Measurements from ENCODE around the gene ROR2.

Gene ROR2

DNA sequence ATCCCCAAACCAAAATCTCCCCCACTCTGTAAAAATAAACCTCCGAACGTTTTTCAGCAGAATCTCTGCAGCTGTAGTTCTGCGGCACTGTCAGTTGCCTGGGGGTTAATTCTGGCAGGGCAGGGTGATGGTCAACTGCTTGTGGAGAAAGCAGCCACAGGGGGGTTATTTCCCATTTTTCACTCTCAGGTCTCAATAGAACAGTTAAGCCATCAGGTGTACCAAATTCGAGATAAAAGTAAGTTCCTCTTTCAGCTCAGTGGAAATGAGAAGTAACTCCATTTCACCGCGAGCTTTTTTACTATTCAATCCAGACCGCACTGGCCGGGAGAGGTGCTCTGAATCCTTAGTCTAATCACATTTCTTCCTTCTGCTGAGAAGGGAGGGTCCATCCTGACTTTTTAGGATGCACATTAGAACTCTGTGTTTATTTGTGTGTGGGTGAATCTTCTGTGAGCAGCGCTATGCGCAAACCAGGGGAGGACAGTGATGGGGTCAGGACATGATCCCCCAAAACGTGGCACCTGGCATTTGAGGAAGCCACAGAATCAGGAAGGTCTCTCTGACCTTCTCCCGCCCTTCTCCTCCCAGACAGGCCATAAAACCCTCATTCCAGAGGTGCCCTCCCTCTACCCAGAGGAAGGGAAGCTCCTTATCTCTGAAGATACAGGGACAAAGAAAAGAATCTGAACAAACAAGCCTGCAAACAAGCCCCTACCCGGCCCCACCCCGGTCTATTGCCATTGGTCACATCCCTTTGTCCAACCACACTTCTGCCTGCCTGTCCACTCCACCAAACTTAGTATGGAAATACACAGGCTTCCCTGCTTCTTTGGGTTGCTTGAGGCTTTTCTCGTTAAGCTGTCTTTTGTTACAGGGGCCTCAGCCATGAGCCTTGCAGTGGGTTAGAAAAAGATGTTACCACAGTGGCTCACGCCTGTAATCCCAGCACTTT is 229.0 kb downstream of the ROR2 start:
- DNase-seq = peak; percentile 90
- in situ Hi-C loops (cut with MboI; ENCODE audit: low pct_unique_long_range_greater_than_20kb, low sequenced_read_pairs) = no loop called here

- no peak for DNase-seq
- in situ Hi-C loops (cut with MboI; ENCODE audit: low pct_unique_long_range_greater_than_20kb, low sequenced_read_pairs) = no loop called here
Measured at GRCh38 chr9:91720313-91720712, 229.7 kb downstream of the ROR2 start.

DNA sequence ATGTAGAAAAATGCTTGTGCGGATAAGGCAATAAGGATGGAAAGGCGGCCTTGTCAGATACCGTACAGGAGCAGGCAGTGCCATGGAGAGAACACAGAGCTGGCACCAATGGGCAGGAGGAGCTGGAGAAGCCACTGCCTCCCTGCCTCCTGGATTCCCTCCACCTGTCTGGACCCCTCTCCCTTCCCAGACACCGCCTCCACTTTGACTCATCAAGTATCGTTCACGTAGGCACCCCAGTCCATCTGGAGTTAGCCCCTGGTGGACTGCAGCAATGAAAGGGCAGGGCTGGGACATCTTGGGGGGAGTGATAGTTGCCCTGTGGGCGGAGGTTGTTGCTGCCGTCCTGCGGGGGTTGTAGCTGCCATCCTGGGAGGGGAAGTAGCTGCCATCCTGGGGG is 232.0 kb downstream of the ROR2 start:
- in situ Hi-C loops (cut with MboI; ENCODE audit: low pct_unique_long_range_greater_than_20kb, low sequenced_read_pairs) = no loop called here

DNA sequence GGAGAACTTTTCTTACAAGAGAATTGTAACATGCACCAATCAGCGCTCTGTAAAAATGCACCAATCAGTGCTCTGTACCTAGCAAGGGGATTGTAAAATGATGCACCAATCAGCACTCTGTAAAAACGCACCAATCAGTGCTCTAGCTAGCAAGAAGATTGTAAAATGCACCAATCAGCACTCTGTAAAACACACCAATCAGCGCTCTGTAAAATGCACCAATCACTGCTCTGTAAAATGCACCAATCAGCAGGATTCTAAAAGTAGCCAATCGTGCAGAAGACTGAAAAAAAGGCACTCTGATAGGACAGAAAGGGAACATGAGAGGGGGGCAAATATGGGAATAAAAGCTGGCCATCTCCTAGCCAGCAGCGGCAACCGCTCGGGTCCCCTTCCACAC is 233.2 kb downstream of the ROR2 start:
- in situ Hi-C loops (cut with MboI; ENCODE audit: low pct_unique_long_range_greater_than_20kb, low sequenced_read_pairs) = no loop called here
- DNase-seq = no peak

More for the DNA sequence above, 232.0 kb downstream of the ROR2 start:
- no peak for DNase-seq

GRCh38 chr9:91716239-91716638 is 233.8 kb downstream of the ROR2 start:
- DNase-seq = no peak
- in situ Hi-C loops (cut with MboI; ENCODE audit: low pct_unique_long_range_greater_than_20kb, low sequenced_read_pairs) = no loop called here

DNA sequence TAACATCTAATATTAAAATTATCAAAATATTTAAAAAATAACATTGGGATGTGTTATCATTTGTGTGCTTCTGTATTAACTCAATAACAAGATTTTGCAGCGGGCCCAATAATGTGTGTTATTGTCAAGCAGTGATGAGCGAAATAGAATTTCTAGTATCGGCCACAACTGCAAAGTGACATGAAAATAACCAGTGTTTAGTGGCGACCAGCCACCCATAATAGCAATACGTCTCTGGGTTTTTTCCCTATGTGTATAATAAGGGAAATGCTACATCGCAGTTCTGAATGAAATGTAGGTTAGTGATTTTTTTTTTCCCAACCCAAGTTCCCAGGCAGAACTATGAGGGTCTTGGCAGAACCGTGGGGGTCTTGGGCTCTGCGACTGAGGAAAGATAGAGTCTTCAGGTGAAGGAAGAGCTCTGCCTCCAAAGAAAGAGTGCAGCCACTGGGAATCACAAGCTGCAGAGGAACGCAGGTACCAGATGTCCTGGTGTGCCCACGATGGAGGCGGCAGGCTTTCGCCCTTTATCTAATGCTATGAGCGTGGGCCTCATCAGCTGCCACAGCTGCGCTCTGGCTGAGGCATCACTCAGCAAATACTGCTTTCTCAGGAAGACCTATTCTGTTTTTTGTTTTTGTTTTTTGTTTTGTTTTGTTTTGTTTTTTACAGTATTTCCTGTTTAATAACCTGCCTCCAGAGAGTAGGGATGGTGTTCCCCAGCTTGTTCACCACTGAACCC is 235.0 kb downstream of the ROR2 start:
- DNase-seq = no peak
- in situ Hi-C loops (cut with MboI; ENCODE audit: low pct_unique_long_range_greater_than_20kb, low sequenced_read_pairs) = no loop called here

DNA sequence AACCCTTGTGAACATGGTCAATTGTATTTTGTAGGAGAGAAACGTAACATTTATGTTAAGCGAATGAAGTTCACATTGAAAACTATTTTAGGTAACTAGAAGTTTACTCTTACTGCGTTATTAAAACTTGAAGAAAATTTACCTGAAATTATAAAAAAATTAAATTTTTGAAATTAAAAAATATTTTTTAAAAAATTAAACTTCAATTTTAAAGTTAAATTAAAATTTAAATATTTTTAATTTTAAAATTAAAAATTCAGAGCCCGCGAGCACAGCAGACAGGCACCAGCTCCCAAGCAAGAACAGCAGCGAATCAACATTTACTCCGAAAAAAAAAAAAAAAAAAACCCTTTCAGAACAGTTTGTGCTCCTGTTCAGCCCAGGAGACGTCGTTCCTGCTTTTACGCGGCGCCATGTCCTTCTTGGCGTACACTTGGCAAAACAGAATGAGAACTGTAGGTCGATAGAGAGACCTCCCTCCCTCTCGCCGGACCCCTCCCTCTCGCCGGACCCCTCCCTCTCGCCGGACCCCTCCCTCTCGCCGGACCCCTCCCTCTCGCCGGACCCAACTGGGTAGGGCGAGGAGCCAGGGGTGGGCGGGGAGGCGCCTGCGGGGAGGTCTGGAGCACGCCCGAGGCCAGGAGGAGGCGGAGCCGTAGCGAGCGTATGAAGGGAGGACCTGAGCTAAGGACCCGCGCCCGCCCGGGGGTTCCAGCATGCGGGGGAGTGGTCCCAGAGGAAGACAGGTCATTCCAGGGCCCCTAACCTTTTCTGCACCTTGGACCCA is 235.8 kb downstream of the ROR2 start:
- in situ Hi-C loops (cut with MboI; ENCODE audit: low pct_unique_long_range_greater_than_20kb, low sequenced_read_pairs) = no loop called here
- peak; percentile 53 for DNase-seq

DNA sequence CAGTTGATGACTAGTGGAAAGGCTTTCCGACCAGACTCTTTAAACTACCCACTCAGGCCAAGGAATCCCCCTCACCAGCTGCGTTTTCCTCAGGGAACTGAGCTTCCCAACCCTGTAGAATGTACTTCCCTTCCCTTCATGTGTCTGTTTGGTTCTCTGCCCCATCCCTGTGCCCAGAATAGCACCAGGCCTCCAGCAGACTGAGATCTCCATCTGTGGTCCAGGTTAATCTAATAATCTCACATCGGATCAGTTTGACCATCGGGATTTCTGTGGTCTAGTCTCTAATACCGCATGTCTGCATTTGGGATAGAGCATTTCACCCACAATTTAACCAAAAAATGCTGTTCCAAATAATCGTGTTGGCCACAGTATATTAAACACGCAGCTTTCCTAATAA is 237.2 kb downstream of the ROR2 start:
- in situ Hi-C loops (cut with MboI; ENCODE audit: low pct_unique_long_range_greater_than_20kb, low sequenced_read_pairs) = no loop called here
- no peak for DNase-seq

DNA sequence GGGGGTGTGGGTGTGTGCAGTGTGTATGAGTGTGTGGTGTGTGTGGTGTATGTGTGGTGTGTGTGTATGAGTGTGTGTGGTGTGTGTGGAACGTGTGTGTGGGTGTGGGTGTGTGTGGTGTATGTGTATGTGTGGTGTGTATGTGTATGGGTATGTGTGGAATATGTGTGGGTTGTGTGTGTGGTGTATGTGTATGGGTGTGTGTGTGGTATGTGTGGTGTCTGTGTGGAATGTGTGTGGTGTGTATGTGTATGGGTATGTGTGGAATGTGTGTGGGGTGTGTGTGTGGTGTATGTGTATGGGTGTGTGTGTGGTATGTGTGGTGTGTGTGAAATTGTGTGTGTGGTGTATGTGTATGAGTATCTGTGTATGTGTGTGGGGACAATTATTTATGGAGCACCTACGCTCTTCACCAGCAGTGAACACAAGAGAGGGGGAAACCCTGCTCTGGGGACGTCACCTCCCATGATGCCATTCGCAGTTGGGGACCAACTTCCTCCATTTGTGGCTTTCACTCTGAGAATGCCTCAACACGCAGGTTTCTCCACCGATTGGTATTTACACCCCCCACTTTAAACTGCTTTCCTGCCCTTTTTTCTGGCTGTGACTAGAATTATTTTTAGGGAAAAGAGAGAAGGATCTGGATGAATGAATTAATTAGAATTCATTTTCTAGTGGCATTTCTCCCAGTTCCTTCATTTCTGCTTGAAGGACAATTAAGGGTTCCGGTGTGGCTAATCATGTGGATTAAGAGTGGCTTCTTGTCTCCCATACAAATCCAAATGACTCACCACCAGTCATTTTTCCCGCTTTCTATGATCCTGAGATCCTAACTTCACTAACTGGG is 238.1 kb downstream of the ROR2 start:
- peak; percentile 89 for DNase-seq

DNA sequence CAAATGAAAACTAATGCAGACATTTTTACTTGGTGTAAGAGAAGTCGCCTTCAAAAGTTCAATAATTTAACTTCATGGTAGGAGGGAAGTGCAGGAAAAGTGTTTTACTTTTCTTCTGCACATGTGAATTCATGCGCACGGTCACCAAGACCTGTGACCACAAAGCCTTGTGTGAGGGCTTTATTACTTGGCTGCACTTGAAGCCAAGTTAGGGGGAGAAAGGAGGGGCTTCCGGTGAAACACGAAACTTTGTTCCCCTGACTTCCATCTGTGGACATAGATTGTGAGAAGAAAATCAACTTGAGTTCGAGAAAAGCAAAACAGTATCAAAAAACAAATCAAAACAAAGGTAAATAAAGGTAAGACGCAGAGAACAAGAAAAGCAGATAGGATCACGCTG is 239.9 kb downstream of the ROR2 start:
- peak; percentile 74 for DNase-seq
- in situ Hi-C loops (cut with MboI; ENCODE audit: low pct_unique_long_range_greater_than_20kb, low sequenced_read_pairs) = no loop called here

More for the DNA sequence above, 238.1 kb downstream of the ROR2 start:
- in situ Hi-C loops (cut with MboI; ENCODE audit: low pct_unique_long_range_greater_than_20kb, low sequenced_read_pairs) = no loop called here

DNA sequence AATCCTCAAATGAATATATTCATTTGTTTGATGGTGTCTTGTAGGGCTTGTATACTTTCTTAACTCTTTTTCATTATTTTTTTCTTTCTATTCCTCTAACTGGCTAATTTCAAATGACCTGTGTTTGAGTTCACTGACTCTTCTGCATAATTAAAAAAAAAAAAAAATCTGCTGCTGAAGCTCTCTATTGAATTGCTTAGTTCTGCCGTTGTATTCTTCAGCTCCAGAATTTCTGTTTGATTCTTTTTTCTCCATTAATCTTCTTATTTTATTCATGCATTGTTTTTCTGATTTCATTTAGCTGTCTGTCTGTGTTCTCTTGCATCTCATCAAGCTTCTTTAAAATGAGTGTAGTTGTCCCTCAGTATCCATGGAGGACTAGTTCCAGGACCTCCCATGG is 244.6 kb downstream of the ROR2 start:
- no peak for DNase-seq
- in situ Hi-C loops (cut with MboI; ENCODE audit: low pct_unique_long_range_greater_than_20kb, low sequenced_read_pairs) = no loop called here

DNA sequence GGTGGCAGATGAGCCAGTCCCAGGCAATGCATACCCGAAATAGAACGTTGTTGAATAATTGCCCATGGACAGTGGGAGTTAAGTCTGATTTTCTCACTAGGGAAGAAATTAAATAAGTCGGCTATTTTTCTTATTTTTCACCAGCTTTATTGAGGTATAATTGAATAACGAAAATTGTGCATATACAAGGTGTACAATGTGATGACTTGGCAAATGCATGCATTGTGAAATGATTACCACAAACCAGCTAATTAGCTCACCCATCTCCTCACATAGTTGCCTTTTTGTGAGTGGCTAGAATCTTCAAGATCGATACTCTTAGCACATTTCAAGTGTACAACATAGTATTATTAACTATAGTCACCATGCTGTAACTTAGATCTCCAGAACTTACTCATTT is 249.6 kb downstream of the ROR2 start:
- DNase-seq = no peak
- in situ Hi-C loops (cut with MboI; ENCODE audit: low pct_unique_long_range_greater_than_20kb, low sequenced_read_pairs) = no loop called here

- no peak for DNase-seq
- in situ Hi-C loops (cut with MboI; ENCODE audit: low pct_unique_long_range_greater_than_20kb, low sequenced_read_pairs) = no loop called here
Measured at GRCh38 chr9:91698266-91698665, 251.8 kb downstream of the ROR2 start.

DNA sequence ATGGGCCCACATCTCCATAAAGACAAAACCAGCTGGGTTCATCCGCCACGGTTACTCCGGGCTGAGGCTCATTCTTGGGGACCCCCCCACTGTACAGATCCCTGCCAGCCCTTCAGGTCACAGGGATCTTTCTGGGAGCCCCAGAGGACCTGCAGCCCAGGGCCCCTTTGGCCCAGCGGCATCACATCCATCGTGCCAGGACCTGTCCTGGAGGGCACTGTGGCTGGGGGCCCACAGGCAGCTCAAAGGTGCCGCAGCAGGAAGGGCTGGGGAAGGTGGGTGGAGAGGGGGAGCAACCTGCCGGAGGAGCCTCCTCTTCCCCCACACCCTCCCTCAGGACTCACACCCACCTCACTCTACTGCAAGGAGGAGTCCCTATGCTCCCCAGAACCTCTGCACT is 252.8 kb downstream of the ROR2 start:
- in situ Hi-C loops (cut with MboI; ENCODE audit: low pct_unique_long_range_greater_than_20kb, low sequenced_read_pairs) = no loop called here
- DNase-seq = no peak

- no peak for DNase-seq
- in situ Hi-C loops (cut with MboI; ENCODE audit: low pct_unique_long_range_greater_than_20kb, low sequenced_read_pairs) = no loop called here
Measured at GRCh38 chr9:91694081-91694870, 255.8 kb downstream of the ROR2 start.

GRCh38 chr9:91693226-91693625 is 256.8 kb downstream of the ROR2 start:
- in situ Hi-C loops (cut with MboI; ENCODE audit: low pct_unique_long_range_greater_than_20kb, low sequenced_read_pairs) = no loop called here
- no peak for DNase-seq

DNA sequence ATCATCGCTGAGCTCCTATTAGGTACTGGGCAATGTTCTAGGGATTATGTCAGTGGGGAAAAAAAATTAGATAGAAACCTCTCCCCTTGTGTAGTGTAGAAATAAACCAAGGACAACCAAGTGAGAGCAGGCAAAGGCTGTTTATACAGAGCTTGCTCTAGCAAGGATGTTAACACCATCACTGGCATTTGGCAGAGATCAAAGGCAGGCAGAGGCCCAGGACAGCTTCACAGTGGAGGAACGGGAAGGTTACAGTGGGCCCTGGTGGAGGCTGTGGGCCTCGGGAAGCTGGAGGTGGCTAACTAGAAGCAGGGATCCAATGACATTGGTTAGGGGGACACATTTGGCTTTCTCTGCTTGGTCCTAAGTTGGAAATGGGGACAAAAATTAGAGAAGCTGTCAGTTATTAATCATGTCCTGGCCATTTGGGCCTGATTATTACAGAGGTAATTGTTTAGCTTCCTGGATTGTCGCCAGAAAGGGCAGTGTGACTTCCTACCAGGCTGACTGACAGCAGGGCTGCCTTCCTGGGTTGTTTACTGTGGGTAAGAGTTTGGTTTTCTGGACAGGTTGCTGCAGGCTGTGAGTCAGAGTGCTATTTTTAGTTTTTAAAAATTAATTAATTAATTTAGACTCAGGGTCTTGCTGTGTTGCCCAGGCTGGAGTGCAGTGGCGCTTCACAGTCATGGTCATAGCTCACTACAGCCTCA is 259.3 kb downstream of the ROR2 start:
- in situ Hi-C loops (cut with MboI; ENCODE audit: low pct_unique_long_range_greater_than_20kb, low sequenced_read_pairs) = no loop called here
- no peak for DNase-seq
